IPS DF 6.9 (cell line): ENCODE results near the gene KRTAP12-4.

ENCODE experiments used
- DNase-seq: peaks from one replicate; pipeline ENCODE4 v3.0.0-alpha.2; 2013; ENCODE audit warnings: low read depth, low spot score
- H3K27ac ChIP-seq: one replicate; pipeline ENCODE4 v1.5.1; 2013; ENCODE audit warnings: low read length, control low read depth
- H3K27me3 ChIP-seq: 2 replicates; pipeline ENCODE4 v1.6.1; 2013; ENCODE audit warnings: mild to moderate bottlenecking, low read length; ENCODE audit not compliant: control insufficient read depth, insufficient read depth
- H3K36me3 ChIP-seq: 2 replicates; pipeline ENCODE4 v1.6.1; 2013; ENCODE audit warnings: low read length; ENCODE audit not compliant: control insufficient read depth, insufficient read depth
- H3K4me1 ChIP-seq: 2 replicates; pipeline ENCODE4 v1.6.1; 2013; ENCODE audit warnings: low read length; ENCODE audit not compliant: control insufficient read depth, insufficient read depth
- H3K4me3 ChIP-seq: 2 replicates; pipeline ENCODE4 v1.5.1; 2013; ENCODE audit warnings: mild to moderate bottlenecking, low read length
- H3K9me3 ChIP-seq: 2 replicates; pipeline ENCODE4 v1.6.1; 2013; ENCODE audit warnings: low read length, inconsistent platforms; ENCODE audit not compliant: control insufficient read depth, insufficient read depth
- WGBS: extraction: QIAGEN DNeasy Blood & Tissue Kit; methylation state at CpG from one replicate; pipeline ENCODE4 v1.1.7; 2013; ENCODE audit warnings: mixed read lengths, missing lambda C conversion rate; ENCODE audit not compliant: insufficient read length, insufficient coverage; 5-methylcytosine and 5-hydroxymethylcytosine counted together

Gene KRTAP12-4

DNA sequence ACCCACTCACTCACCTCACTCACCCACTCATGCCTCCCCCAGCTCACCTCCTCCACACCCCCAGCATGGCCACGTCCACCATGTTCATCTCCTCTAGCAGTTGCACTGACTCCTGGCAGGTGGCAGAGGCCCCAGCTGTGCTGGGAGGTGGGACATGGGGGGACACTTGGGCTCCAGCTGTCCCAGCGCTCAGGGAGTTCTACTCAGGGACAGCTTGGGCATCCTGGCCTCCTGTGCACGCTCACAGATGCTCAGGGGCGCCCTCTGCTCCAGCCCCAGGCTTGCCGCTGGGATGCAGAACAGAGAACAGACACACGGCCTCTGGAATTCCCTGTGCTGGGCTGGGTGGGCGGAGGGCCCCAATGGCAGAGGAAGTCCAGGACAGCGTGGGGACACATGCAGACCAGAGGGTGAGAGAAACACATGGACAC is 37.4 kb downstream of the KRTAP12-4 start:
- no peaks in the 10 kb centered on the region for H3K9me3 ChIP-seq
- no peaks in the 10 kb centered on the region for H3K27me3 ChIP-seq
- no peak overlapping the region for H3K27ac ChIP-seq
- H3K36me3 ChIP-seq: no peaks in the 10 kb centered on the region
- no CpG with 5 or more reads among the region's 8 CpGs for WGBS
- H3K4me1 ChIP-seq: no peaks in the 10 kb centered on the region; the same call in 1 of the 2 replicates
- DNase-seq: no peak
- H3K4me3 ChIP-seq: no peak overlapping the region

DNA sequence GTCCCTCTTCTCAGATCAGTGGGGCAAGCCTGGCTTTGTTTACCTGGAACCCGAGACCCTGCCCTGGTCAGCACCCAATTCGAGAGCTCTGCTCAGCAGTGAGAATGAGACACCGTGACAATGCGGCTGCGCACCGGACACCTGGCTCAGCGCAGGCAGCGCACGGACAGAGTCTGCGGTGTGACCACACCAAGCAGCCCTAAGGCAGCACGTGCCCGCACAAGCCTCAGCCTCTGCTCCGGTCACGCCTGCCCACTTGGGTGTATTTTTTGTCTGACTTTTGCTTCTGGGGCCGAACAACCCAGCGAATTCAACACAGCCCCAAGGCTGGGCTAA is 37.9 kb downstream of the KRTAP12-4 start:
- Histone ChIP-seq H3K27ac (no peak overlapping the region), H3K4me1 (no peaks in the 10 kb centered on the region; the same call in 1 of the 2 replicates), H3K27me3 (no peaks in the 10 kb centered on the region), H3K36me3 (no peaks in the 10 kb centered on the region), H3K4me3 (no peak overlapping the region), H3K9me3 (no peaks in the 10 kb centered on the region)
- no peak for DNase-seq
- no CpG with 5 or more reads among the region's 16 CpGs for WGBS

DNA sequence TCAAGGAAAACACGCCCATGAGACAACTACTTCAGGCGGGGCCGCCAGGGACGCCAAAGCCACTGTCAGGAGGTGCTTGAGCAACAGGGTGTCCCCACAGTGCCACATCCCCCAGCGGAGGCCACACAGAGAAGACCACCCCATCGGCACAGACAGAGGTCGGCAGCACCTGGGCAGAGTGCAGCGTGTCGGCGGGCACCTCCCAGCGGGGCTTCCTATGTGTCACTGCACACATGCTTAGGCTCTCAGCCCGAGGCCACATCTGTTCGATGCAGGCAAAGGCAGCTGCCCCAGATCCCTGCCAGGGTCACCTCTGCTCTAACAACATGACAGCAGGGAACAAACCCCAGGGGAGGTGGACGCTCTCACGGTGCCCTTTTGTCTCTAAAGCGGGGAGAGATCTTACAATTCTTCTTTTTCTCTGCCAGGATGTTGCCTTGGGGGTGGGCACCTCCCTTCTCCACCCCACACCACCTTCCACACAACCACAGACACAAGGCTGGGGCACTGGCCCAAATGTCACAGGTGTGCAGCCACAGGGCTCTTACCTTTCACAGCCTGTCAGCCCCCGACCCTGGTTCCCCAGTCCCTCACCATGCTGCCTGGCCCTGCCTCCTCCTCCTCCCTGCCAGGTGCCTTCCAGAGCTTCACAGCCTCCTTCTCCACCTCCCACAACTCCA is 38.4 kb downstream of the KRTAP12-4 start:
- no peaks in the 10 kb centered on the region for H3K36me3 ChIP-seq
- DNase-seq: no peak
- H3K4me3 ChIP-seq: no peak overlapping the region
- H3K27ac ChIP-seq: no peak overlapping the region
- H3K4me1 ChIP-seq: no peaks in the 10 kb centered on the region; the same call in 1 of the 2 replicates
- WGBS: no CpG with 5 or more reads among the region's 17 CpGs
- H3K9me3 ChIP-seq: no peaks in the 10 kb centered on the region
- H3K27me3 ChIP-seq: no peaks in the 10 kb centered on the region

DNA sequence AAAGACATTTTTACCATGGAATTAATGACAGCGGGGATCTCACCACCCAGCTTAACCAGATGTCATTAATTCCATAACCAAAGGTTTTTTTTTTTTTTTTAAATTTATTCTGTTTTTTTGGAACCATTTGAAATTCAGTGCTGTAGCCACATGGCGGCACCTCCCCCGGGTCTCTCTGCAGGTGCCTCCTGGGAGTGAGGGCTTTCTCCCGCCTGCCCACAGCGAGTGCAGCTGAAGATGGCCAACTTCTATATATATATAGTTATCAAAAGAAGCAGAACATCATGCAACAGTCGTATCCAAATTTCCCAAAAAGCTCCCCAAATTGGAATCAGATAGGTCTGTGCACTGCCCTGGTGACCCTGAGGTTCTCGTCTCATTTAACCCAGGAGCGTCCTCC is 39.0 kb downstream of the KRTAP12-4 start:
- WGBS: no CpG with 5 or more reads among the region's 8 CpGs
- Histone ChIP-seq H3K27me3 (no peaks in the 10 kb centered on the region), H3K9me3 (no peaks in the 10 kb centered on the region), H3K4me3 (no peak overlapping the region), H3K27ac (no peak overlapping the region), H3K36me3 (no peaks in the 10 kb centered on the region), H3K4me1 (no peaks in the 10 kb centered on the region; the same call in 1 of the 2 replicates)
- no peak for DNase-seq

DNA sequence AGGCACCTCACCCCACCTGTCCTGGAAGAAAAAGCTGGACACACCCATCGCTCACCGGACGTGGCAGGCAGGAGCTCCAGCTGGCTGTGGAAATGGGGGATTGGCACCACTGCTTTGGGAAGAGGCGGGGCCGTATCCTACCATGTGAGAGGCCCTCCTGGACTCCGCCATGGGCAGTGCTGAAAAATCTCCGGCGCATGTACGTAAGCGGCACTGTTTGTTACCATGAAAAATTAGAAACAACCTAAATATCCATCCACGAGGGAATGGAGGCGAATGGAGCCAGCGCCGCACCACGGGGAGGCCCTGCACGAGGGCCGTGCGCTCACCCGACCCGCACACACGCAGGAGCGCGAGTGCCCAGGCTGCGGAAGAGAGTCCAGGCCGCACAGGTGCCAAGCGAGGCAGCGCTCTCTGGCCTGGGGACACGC is 39.5 kb downstream of the KRTAP12-4 start:
- H3K36me3 ChIP-seq: no peaks in the 10 kb centered on the region
- no peaks in the 10 kb centered on the region; the same call in 1 of the 2 replicates for H3K4me1 ChIP-seq
- no peak overlapping the region for H3K27ac ChIP-seq
- WGBS: no CpG with 5 or more reads among the region's 28 CpGs
- H3K4me3 ChIP-seq: no peak overlapping the region
- no peaks in the 10 kb centered on the region for H3K27me3 ChIP-seq
- DNase-seq: no peak
- H3K9me3 ChIP-seq: no peaks in the 10 kb centered on the region

DNA sequence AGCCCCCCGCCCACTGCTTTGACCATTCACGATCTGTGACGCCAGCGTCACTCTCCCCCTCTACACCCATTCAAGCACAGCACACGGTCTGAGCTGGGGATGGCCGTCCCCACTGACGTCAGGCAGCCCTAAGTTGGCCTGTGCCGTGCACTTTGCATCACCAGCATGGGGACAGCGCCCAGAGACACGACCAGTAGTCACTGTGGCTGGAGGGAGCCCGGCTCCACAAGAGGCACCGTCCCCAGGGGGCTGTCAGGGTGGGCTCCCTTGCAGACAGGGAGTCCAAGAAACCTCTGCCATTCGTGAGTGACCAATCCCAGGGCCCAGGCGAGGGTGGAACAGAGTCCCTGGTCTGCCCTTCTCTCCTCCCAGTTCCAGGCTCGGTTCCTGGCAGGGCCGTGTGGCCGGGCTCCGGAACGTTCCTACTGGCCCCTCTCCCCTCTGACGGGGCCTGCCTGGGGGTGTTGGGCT is 40.3 kb downstream of the KRTAP12-4 start:
- H3K36me3 ChIP-seq: no peaks in the 10 kb centered on the region
- no peaks in the 10 kb centered on the region for H3K9me3 ChIP-seq
- WGBS: no CpG with 5 or more reads among the region's 20 CpGs
- H3K27me3 ChIP-seq: no peaks in the 10 kb centered on the region
- H3K4me3 ChIP-seq: no peak overlapping the region
- no peak for DNase-seq
- no peak overlapping the region for H3K27ac ChIP-seq
- H3K4me1 ChIP-seq: no peaks in the 10 kb centered on the region; the same call in 1 of the 2 replicates

DNA sequence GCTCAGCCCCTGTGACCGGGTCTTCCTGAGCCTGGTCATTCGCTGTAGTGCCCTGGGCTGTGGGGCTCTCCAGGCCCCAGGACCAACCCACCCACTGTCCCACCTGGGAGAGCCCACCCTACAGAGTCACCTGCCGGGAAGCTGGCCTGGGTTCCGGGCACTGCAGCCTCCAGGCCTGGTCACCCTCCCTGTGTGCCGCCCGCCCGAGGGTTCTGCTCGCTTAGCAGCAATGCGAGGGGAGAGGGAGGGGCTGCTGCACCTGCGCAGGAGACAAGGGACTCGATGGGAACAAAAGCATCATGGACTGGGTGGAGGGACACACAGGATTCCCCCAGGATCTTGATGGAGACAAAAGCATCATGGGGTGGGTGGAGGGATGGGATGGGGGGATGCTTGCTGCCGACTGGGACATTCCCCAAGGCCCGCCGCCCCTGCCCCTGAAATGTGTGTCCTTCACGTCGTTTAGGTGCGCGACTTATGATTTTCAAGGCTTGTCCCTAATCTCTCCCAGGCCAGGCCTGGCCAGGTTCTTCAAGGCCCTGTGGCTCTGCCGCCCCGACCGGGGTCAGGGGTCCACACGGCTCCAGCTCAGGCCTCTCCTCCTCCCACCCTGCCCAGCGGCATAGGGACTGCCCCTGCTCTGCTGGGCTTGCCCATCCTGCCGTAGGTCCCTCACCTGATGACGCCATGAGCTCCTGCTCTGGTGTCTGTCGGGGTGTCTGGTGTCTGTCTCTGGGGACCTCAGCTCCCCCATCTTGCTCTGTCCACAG is 40.9 kb downstream of the KRTAP12-4 start:
- DNase-seq: no peak
- Histone ChIP-seq H3K4me3 (no peak overlapping the region), H3K4me1 (no peaks in the 10 kb centered on the region; the same call in 1 of the 2 replicates), H3K27ac (no peak overlapping the region), H3K36me3 (no peaks in the 10 kb centered on the region), H3K9me3 (no peaks in the 10 kb centered on the region), H3K27me3 (no peaks in the 10 kb centered on the region)
- no CpG with 5 or more reads among the region's 26 CpGs for WGBS

DNA sequence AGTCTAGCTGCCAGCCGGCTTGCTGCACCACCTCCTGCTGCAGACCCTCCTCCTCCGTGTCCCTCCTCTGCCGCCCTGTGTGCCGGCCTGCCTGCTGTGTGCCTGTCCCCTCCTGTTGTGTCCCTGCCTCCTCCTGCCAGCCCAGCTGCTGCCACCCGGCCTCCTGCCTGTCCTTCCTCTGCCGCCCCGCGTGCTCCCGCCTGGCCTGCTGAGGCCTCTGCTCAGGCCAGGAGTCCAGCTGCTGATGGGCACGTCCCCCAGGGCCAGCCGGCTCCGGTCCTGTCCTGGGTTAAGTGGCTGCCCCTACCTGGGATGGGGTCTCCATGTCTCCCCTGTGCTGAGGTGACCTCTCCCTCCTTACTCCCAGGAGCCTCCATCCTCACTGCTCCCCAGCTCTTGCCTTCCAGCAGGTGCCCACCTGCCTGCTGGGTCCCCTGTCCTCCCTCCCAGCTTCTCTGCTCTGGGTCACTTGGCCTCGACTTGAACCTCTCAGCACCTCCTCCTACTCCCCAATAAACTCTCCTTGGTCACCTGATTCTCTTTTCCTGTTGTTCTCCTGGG is 41.7 kb downstream of the KRTAP12-4 start:
- no peak overlapping the region for H3K4me3 ChIP-seq
- H3K4me1 ChIP-seq: no peaks in the 10 kb centered on the region; the same call in 1 of the 2 replicates
- H3K27ac ChIP-seq: no peak overlapping the region
- no peaks in the 10 kb centered on the region for H3K27me3 ChIP-seq
- H3K36me3 ChIP-seq: no peaks in the 10 kb centered on the region
- no CpG with 5 or more reads among the region's 13 CpGs for WGBS
- DNase-seq: no peak
- H3K9me3 ChIP-seq: no peaks in the 10 kb centered on the region

DNA sequence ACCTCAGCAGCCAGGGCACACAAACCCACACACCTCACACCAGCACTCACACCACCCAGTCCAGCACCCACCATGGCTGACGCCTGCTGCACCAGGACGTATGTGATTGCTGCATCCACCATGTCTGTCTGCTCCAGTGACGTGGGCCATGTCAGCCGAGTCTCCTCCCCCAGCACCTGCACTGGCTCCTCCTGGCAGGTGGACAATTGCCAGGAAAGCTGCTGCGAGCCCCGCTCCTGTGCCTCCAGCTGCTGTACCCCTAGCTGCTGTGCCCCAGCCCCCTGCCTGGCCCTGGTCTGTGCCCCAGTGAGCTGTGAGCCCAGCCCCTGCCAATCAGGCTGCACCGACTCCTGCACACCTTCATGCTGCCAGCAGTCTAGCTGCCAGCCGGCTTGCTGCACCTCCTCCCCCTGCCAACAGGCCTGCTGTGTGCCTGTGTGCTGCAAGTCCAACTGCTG is 42.4 kb downstream of the KRTAP12-4 start, which contains the start of gene KRTAP10-8:
Gene KRTAP10-8 (plus strand): TSS at position 51 of the 458 bp plus-strand sequence. CDS start 22 bp downstream, at position 73.
- no peaks in the 10 kb centered on the region for H3K9me3 ChIP-seq
- DNase-seq: no peak
- WGBS: no CpG with 5 or more reads among the region's 8 CpGs
- no peaks in the 10 kb centered on the region for H3K27me3 ChIP-seq
- H3K27ac ChIP-seq: no peak within 1 kb of the TSS
- H3K4me3 ChIP-seq: no peak within 1 kb of the TSS
- H3K36me3 ChIP-seq: no peaks in the 10 kb centered on the region
- H3K4me1 ChIP-seq: no peaks in the 10 kb centered on the region; the same call in 1 of the 2 replicates

DNA sequence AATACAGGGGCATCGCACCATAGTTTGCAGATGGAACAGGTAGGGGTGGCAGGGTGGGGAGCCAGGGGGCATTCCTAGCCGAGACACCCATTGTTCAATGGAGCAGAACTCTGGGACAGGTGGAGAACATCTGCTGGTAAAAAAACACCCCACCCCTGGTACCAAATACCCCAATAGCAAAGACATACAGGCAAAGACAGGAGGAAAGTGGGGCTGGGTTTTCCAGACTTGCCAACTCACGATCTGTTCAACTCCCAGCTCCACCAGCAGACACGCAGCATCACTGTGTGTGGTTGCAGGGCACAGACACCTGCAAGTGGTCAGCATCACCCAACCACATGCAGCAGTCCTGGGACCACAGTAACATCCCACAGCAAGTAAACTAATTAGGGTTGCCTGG is 42.9 kb downstream of the KRTAP12-4 start:
- H3K27me3 ChIP-seq: no peaks in the 10 kb centered on the region
- no peaks in the 10 kb centered on the region for H3K36me3 ChIP-seq
- no peaks in the 10 kb centered on the region for H3K4me1 ChIP-seq
- no peak overlapping the region for H3K4me3 ChIP-seq
- no peaks in the 10 kb centered on the region for H3K9me3 ChIP-seq
- H3K27ac ChIP-seq: no peak overlapping the region
- WGBS: no CpG with 5 or more reads among the region's 4 CpGs
- no peak for DNase-seq
